ENCODE results near the gene MED12L.
"Not testable (repeated sequence)": the region's sequence is repeated elsewhere in the genome, so short reads cannot be mapped to it uniquely, and the experiment has no call there.

Gene MED12L

DNA sequence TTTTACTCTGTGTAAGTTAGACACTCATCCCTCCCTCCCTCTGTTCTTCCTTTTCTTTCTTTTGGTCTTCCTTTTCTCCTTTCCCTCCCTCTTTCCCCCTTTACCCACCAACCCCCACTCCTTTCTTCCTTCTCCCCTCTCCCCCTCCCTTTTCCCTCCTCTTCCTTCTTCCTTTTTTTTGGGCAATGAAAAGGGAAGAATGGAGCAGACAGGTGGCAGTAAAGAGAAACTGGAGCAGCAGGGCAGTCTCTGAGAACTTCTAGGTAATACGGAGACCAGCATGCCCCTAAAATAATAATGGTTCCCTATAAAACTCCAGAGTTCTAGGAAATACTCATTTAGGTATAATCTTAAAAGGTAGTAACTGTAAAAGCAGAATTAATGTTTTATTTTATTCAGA, 129.0 kb downstream of the MED12L start:
- peaks cover under 1% of the 10 kb centered on the region for H3K36me3 Mint-ChIP-seq (ENCODE audit: low read depth)
- no peaks in the 10 kb centered on the region for H3K9me3 Mint-ChIP-seq
- peaks cover 60% of the 10 kb centered on the region for H3K4me1 Mint-ChIP-seq (ENCODE audit: low read depth)
- H3K27ac Mint-ChIP-seq = no peak overlapping the region
- no peaks in the 10 kb centered on the region for H3K27me3 Mint-ChIP-seq
- H3K4me3 Mint-ChIP-seq = no peak overlapping the region
- no peak for DNase-seq

DNA sequence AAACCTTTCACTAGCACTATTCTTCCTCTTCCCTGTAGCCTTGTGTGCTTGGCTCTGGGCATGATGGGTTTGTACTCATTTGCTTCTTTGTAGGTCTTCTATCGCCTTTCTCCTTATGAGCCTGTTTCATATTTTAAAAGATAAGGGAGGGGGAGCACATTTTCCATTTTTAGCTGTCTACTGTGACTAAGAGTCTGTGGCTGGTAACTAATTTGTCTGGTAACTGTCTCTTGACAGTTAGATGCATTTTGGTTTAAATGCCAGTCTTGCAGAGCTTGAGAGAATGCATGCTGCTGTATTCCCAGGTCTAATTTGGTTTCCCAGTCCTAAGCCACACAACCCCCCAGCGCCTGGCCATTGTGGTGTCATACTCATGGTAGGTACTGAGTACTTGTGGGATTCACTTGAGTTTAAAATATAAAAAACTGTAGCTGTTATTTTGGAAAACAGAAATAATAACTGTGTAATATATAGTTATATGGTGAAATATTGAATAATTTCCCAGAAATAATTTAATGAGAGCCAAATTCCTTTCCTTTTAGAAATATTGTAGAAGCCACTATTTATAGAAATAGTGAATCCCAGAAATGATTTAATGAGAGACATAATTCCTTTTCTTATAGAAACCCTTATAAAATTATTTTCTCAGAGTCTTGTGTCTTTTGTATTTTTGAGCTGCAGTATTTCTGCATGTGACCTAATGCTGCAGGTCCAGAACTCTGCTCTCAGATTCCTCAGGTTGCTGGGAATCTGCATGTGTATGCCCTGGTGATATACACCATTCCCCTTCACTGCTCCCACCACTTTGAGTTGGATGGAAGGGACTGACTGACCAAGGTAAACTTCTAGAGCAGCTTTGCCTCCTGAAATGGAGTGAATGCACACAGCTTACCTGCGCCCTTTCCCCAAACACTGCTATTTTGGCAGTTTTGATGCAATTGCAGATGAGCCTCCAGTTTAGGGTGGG, 131.5 kb downstream of the MED12L start:
- Mint-ChIP-seq H3K9me3 (peaks cover 2% of the 10 kb centered on the region), H3K36me3 (ENCODE audit: low read depth) (peaks cover 6% of the 10 kb centered on the region), H3K27me3 (no peaks in the 10 kb centered on the region), H3K4me1 (ENCODE audit: low read depth) (peaks cover 40% of the 10 kb centered on the region), H3K27ac (no peak overlapping the region), H3K4me3 (no peak overlapping the region)
- no peak for DNase-seq

DNA sequence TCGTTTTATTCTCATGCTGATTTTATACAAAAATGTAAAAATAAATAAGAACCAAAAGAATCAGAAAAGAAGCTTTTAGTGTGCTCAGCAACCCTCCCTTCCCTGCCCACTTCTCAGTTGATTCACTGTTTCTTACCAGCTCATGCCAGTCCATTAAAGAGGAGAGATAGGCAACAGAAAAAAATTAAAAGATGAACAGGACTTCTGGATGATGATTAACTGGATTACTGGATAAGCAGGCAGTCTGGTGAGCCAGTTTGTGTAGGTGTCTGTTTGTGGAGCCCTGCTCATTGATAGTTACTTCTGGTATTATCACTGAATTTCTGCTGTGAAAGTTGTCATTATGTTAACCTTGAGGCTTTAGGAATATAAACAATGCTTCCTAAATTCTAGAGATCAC, 132.7 kb downstream of the MED12L start:
- Mint-ChIP-seq H3K27me3 (no peaks in the 10 kb centered on the region), H3K9me3 (peaks cover 13% of the 10 kb centered on the region), H3K27ac (no peak overlapping the region), H3K36me3 (ENCODE audit: low read depth) (peaks cover 17% of the 10 kb centered on the region), H3K4me1 (ENCODE audit: low read depth) (peaks cover 40% of the 10 kb centered on the region), H3K4me3 (no peak overlapping the region)
- no peak for DNase-seq

DNA sequence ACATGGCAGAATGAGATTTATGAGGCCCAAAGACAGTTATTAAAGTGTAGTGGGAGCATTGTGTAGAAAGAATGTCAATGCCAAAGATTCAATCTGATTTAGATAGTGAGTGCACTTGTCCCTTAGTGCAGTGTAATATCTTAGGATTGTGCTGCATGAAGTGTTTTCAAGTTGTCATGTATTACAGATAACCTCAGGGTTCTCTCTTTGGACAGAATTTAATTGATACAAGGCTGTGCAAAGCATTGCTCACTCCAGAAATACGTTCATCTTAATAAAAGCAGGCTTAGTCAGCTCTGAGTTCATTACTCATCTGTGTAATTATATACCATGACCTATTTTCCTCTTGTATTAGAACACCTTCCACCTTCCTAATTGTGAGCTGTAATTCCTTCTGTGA, 133.6 kb downstream of the MED12L start:
- Mint-ChIP-seq H3K36me3 (ENCODE audit: low read depth) (peaks cover 17% of the 10 kb centered on the region), H3K4me1 (ENCODE audit: low read depth) (peaks cover 36% of the 10 kb centered on the region), H3K4me3 (no peak overlapping the region), H3K27me3 (no peaks in the 10 kb centered on the region), H3K27ac (peak overlapping the region; percentile 18), H3K9me3 (peaks cover 15% of the 10 kb centered on the region)
- DNase-seq = no peak

DNA sequence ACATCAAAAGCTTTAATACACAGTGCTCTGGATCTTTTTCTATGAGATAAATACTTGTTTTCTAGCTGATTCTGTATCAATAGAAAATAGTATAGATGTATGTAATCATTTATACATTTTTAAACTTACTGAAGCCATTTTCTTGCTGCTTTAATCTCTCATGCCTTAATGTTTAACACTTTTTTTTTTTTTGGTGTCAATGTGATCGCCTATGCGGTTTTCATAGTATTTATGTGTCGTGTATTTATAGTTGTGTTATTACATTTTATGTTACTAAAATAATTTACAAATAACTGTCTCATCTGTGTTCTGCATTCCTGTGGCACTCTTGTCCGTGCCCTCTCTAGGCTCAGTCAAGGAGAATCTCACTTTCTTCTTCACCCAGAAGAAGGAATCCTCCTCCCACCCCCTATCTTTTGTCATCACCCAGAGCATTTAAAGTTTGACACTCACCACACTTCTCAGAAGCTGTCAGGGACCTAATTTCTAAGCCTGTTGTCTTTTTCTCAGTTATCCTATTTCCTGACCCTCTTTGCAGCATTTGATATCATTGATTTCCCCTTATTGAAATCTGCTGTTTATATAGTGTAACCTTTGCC, 138.9 kb downstream of the MED12L start:
- Mint-ChIP-seq H3K9me3 (peaks cover 15% of the 10 kb centered on the region), H3K4me1 (ENCODE audit: low read depth) (peaks cover 53% of the 10 kb centered on the region), H3K27me3 (no peaks in the 10 kb centered on the region), H3K27ac (peak overlapping the region; percentile 85), H3K36me3 (ENCODE audit: low read depth) (peaks cover 17% of the 10 kb centered on the region), H3K4me3 (no peak overlapping the region)
- DNase-seq = no peak

DNA sequence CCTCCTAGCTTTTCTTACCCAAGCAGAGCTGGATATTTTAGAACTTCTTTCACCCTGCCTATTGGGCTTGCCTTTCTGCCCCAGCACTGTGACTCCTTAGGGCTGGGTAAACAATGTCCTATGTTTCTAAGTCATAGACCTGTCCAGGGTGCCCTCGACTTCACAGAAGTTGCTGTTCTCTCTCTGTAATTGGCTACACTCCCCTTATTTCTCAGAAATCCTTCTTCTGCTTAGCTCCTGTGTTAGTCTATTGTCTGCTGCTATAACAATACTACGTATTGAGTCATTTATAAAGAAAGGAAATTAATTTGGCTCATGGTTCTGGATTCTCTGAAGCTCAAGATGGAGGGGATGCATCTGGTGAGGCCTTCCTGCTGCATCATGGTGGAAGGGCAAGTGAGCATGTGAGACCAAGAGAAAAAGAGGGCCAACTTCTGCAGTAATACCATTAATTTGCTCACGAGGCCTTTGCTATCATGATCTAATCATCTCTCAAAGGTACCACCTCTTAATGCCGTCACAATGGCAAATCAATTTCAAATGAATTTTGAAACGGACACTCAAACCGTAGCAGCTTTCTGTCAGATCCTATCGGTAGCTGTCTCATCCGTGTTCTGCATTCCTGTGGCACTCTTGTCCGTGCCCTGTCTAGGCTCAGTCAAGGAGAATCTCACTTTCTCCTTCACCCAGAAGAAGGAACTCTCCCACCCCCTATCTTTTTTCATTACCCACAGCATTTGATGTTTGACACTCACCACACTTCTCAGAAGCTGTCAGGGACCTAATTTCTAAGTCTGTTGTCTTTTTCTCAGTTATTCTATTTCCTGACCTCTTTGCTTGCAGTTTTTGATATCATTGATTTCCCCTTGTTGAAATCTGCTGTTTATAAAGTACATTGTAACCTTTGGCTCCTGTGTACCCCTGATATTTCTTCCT, 139.8 kb downstream of the MED12L start:
- H3K4me3 Mint-ChIP-seq = no peak overlapping the region
- peak overlapping the region; percentile 90 for H3K27ac Mint-ChIP-seq
- H3K4me1 Mint-ChIP-seq (ENCODE audit: low read depth) = peaks cover 51% of the 10 kb centered on the region
- peaks cover 15% of the 10 kb centered on the region for H3K9me3 Mint-ChIP-seq
- DNase-seq = no peak
- peaks cover 17% of the 10 kb centered on the region for H3K36me3 Mint-ChIP-seq (ENCODE audit: low read depth)
- H3K27me3 Mint-ChIP-seq = no peaks in the 10 kb centered on the region

DNA sequence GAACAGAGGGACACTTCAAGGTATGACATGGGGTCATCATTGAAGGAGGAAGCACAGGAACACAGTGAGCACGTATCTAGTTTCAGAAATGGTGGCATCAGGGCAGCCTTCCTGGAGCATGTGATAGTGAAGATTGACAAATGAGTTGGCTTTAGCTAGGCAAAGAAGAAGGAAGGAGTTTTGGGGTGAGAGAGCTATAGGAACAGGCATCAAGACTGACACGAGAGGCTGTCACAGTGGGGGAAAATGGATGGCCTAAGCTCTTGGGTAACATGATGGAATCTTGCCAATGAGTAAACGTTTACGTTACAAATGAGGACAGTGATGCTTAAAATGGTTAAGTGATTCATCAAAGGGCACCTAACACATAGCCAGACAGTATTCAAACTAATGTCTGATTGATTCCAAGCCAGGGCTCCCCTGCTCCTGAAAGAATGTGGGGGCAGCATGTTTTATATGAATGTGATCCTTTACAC, 140.7 kb downstream of the MED12L start:
- peaks cover 15% of the 10 kb centered on the region for H3K9me3 Mint-ChIP-seq
- H3K27me3 Mint-ChIP-seq = no peaks in the 10 kb centered on the region
- H3K4me3 Mint-ChIP-seq = no peak overlapping the region
- peak overlapping the region; percentile 90 for H3K27ac Mint-ChIP-seq
- DNase-seq = no peak
- peaks cover 59% of the 10 kb centered on the region for H3K4me1 Mint-ChIP-seq (ENCODE audit: low read depth)
- peaks cover 13% of the 10 kb centered on the region for H3K36me3 Mint-ChIP-seq (ENCODE audit: low read depth)

DNA sequence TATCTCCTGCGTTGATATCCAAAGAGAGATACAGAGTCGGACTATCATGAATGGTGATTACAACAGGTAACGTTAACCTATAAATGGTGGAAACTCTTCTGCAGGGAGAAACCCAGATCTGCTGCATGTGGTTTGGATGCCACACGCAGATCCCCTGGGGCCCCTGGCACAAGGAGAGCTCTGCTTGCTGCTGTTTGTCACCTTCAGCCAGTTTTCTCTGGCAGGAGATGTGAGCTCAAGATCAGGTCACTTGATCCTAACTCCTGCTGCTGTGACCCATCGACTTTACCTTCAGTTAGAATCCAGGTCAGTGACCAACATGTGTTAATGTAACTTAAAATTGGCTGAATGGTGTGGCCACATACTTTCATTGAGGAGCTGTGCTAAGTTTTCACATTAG, 141.4 kb downstream of the MED12L start:
- peak overlapping the region; percentile 90 for H3K27ac Mint-ChIP-seq
- peaks cover 65% of the 10 kb centered on the region for H3K4me1 Mint-ChIP-seq (ENCODE audit: low read depth)
- no peak for DNase-seq
- no peaks in the 10 kb centered on the region for H3K27me3 Mint-ChIP-seq
- peak overlapping the region; percentile 11 for H3K4me3 Mint-ChIP-seq
- H3K9me3 Mint-ChIP-seq = peaks cover 14% of the 10 kb centered on the region
- peaks cover 10% of the 10 kb centered on the region for H3K36me3 Mint-ChIP-seq (ENCODE audit: low read depth)

DNA sequence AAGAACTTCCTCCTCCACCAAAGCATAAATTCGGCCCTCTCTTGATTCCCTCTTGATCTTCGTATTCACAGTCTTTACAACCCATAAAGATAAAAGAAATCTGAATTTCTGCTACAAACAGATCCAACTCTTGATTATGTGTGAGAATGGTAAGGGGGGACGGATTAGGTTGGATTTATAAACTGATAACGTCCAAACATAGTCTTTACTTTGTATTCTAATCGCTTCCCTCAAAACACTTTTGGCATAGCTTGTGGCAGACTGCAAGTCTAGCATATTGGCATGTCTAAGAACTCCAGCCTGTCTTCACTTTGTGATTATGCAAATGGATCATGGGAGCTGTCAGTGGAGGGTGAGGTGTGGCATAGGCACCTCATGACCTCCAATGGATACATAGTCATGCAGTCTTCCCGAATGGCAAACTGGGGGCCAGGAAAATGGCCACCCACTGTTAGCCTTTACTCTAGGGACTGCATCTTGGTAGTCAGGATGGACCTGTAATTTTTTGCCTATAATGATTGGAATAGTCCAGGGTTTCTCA, 141.9 kb downstream of the MED12L start:
- peaks cover 67% of the 10 kb centered on the region for H3K4me1 Mint-ChIP-seq (ENCODE audit: low read depth)
- H3K27ac Mint-ChIP-seq = peak overlapping the region; percentile 90
- peak overlapping the region; percentile 18 for H3K4me3 Mint-ChIP-seq

DNA sequence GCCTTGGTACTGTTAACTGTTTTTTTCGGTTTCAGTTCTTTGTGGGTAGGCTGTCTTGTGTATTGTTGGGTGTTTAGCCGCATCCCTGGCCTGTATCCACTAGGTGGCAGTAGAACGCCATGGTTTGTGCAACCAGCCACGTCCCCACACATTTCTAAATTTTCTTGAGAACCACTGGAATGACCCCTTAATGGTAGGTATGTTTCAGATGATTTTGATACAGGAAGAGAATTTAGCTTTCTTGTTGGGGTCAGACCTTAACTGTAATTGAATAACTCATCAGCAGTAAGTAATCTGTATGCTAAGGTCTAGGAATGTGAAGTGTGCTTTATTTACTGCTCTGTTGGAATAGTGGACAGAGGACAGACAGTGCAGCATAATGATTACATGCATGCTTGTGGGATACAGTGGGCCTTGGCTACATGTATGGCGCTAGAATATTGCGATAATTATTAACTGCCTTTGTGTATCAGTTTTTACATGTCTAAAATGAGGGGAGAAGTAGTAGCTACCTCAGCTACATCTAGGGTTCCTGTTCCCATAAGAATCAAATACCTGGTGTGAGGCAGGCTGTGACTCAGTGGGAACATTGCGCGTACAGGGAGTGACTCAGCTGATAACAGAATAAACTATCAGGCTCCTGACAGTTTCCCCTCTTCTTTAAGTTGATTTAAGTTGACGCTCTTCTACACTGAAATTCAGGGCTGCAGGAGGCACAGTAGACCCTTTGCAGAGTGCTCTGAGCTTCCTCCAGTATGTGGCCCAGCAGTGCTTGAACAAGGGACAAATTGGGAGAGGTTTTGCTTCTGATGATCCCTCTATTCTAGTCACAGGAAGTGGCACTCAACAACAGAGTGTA, 142.6 kb downstream of the MED12L start:
- peak; percentile 83 for DNase-seq
- H3K4me3 Mint-ChIP-seq = peak overlapping the region; percentile 18
- peaks cover 2% of the 10 kb centered on the region for H3K9me3 Mint-ChIP-seq
- H3K4me1 Mint-ChIP-seq (ENCODE audit: low read depth) = peaks cover 67% of the 10 kb centered on the region
- H3K36me3 Mint-ChIP-seq (ENCODE audit: low read depth) = no peaks in the 10 kb centered on the region
- H3K27me3 Mint-ChIP-seq = no peaks in the 10 kb centered on the region
- H3K27ac Mint-ChIP-seq = peak overlapping the region; percentile 90

More for the DNA sequence above, 141.9 kb downstream of the MED12L start:
- Mint-ChIP-seq H3K27me3 (no peaks in the 10 kb centered on the region), H3K9me3 (peaks cover 9% of the 10 kb centered on the region), H3K36me3 (ENCODE audit: low read depth) (peaks cover 6% of the 10 kb centered on the region)
- no peak for DNase-seq

DNA sequence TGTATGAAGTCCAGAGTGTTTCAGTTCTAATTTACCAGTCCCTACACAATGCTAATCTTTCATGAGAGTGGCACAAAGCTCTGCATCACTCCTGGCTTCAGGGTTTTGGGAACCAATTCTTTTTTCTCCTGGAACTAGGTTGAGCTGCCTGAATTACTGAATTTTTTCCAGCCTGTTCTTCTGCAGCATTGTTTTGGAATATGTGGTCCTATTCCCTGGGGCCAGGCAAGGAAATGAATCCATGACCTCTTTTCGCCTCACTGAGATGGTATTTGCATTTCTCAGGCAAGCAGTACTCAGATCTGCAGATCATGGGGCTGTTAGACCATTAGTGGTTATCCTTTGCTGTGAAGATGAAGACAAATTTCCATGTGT, 143.2 kb downstream of the MED12L start:
- no peak for DNase-seq
- Mint-ChIP-seq H3K27me3 (no peaks in the 10 kb centered on the region), H3K36me3 (ENCODE audit: low read depth) (no peaks in the 10 kb centered on the region), H3K9me3 (no peaks in the 10 kb centered on the region), H3K4me1 (ENCODE audit: low read depth) (peaks cover 66% of the 10 kb centered on the region), H3K27ac (peak overlapping the region; percentile 90), H3K4me3 (no peak overlapping the region)

DNA sequence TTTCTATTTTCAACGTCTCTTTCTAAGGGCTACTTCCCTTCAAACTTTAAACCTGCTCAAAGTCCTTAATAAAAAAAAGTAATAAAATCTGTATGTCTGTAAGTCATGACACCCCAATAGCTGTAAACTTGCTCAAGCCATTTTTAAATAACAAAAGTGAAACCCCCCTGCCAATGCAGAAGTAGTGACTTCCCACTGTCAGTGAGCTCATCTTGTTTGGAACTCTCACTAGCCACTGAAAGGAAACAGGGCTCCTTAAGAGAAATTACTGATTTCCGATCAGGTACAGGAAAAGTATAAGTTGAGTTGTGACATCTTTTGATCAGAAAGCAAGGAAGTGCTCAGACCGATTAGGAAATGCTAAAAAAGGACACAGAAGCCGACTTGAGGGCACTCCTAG, 145.2 kb downstream of the MED12L start:
- Mint-ChIP-seq H3K9me3 (no peaks in the 10 kb centered on the region), H3K27me3 (no peaks in the 10 kb centered on the region), H3K4me1 (ENCODE audit: low read depth) (peaks cover 51% of the 10 kb centered on the region), H3K36me3 (ENCODE audit: low read depth) (no peaks in the 10 kb centered on the region), H3K27ac (peak overlapping the region; percentile 73), H3K4me3 (peak overlapping the region; percentile 13)
- no peak for DNase-seq

DNA sequence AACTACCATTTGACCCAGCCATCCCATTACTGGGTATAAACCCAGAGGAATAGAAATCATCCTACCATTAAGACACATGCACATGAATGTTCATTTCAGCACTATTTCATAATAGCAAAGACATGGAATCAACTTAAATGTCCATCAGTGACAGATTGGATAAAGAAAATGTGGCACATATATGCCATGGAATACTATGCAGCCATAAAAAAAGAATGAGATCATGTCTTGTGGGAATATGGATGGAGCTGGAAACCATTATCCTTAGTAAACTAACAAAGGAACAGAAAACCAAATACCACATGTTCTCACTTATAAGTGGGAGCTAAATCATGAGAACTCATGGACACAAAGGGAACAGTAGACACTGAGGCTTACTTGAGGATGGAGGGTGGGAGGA, 146.9 kb downstream of the MED12L start:
- H3K36me3 Mint-ChIP-seq (ENCODE audit: low read depth); H3K27ac Mint-ChIP-seq: not testable (repeated sequence)

More for the DNA sequence above, 146.9 kb downstream of the MED12L start:
- peaks cover 34% of the 10 kb centered on the region for H3K4me1 Mint-ChIP-seq (ENCODE audit: low read depth)
- not testable (repeated sequence) for DNase-seq, H3K4me3 Mint-ChIP-seq, H3K9me3 Mint-ChIP-seq, H3K27me3 Mint-ChIP-seq
